Hepatocyte (in vitro differentiated cells): ENCODE measurements around the gene COL4A1. TPM values are rescaled to one million over a fixed set of nuclear protein-coding genes. Genes with fewer than 3 reads are reported as not detected.

Experiments
- DNase-seq: peaks from one replicate; pipeline ENCODE4 v3.0.0-alpha.2; 2016; ENCODE audit warnings: low spot score
- H2AFZ ChIP-seq: fragments of 200-600 bp; sonication (generic); 2 replicates; pipeline ENCODE4 v1.6.0; 2016; ENCODE audit warnings: antibody characterized with exemption, mild to moderate bottlenecking
- H3K27ac ChIP-seq: fragments of 200-600 bp; sonication (generic); 2 replicates; pipeline ENCODE4 v1.5.1; 2016; ENCODE audit warnings: mild to moderate bottlenecking
- H3K27me3 ChIP-seq: fragments of 200-600 bp; sonication (generic); 2 replicates; pipeline ENCODE4 v1.6.1; 2016
- H3K36me3 ChIP-seq: fragments of 200-600 bp; sonication (generic); replicated peaks from 2 replicates; pipeline ENCODE4 v1.5.1; 2016; ENCODE audit warnings: low read depth; ENCODE audit not compliant: insufficient read depth
- H3K4me1 ChIP-seq: fragments of 200-600 bp; sonication (generic); 2 replicates; pipeline ENCODE4 v1.5.1; 2016; ENCODE audit warnings: mild to moderate bottlenecking, moderate library complexity; ENCODE audit not compliant: insufficient read depth
- H3K4me2 ChIP-seq: fragments of 200-600 bp; sonication (generic); 2 replicates; pipeline ENCODE4 v1.6.0; 2016
- H3K4me3 ChIP-seq: fragments of 200-600 bp; sonication (generic); 2 replicates; pipeline ENCODE4 v1.5.1; 2016; ENCODE audit warnings: mild to moderate bottlenecking
- H3K79me2 ChIP-seq: fragments of 200-600 bp; sonication (generic); 2 replicates; pipeline ENCODE4 v1.6.0; 2017; ENCODE audit warnings: mild to moderate bottlenecking
- H3K9me2 ChIP-seq: fragments of 200-600 bp; sonication (generic); replicated peaks from 2 replicates; pipeline ENCODE4 v1.6.0; 2017; ENCODE audit warnings: mild to moderate bottlenecking; ENCODE audit not compliant: insufficient read depth
- H3K9me3 ChIP-seq: fragments of 200-600 bp; sonication (generic); 2 replicates; pipeline ENCODE4 v1.5.1; 2016; ENCODE audit warnings: low read depth, mild to moderate bottlenecking
- H4K20me1 ChIP-seq: fragments of 200-600 bp; sonication (generic); 2 replicates; pipeline ENCODE4 v1.6.0; 2016; ENCODE audit warnings: mild to moderate bottlenecking; ENCODE audit not compliant: insufficient read depth, poor library complexity, severe bottlenecking
- EZH2 ChIP-seq: fragments of 200-600 bp; sonication (generic); IDR thresholded peaks from 2 replicates; pipeline ENCODE4 v1.6.1; 2016; ENCODE audit warnings: antibody characterized with exemption, mild to moderate bottlenecking, borderline replicate concordance
- EZH2phosphoT487 ChIP-seq: fragments of 200-600 bp; sonication (generic); IDR thresholded peaks from one replicate; pipeline ENCODE4 v1.6.1; 2018; ENCODE audit warnings: antibody characterized with exemption, mild to moderate bottlenecking, low read depth, moderate library complexity; ENCODE audit not compliant: unreplicated experiment, severe bottlenecking
- WGBS: methylation state at CpG from one replicate; pipeline ENCODE4 v1.1.6; 2016; ENCODE audit warnings: low lambda C conversion rate; ENCODE audit errors: missing lambda C conversion rate; 5-methylcytosine and 5-hydroxymethylcytosine counted together
- polyA plus RNA-seq: library from polyadenylated mRNA; unstranded; fragments of >200 nt; fragmentation: Nextera tagmentation; extraction: Ambion mirVana; gene quantifications from 2 replicates; pipeline ENCODE4 v1.2.1, GENCODE V29; 2016
- total RNA-seq: library from RNA; depleted of rRNA; stranded (reverse); fragments of >200 nt; gene quantifications from 2 replicates; pipeline ENCODE4 v1.2.3, GENCODE V29; 2014
- TF ChIP-seq, protein P1 (sequence below): fragments of 200-600 bp; sonication (generic); IDR thresholded peaks from 2 replicates; pipeline ENCODE4 v1.5.1; 2016; ENCODE audit warnings: antibody characterized with exemption, mild to moderate bottlenecking; ENCODE audit not compliant: poor library complexity

COL4A1 gene
- total and polyA plus RNA-seq, 2 experiments from 2014 or later, result 138 to 269 TPM

GRCh38 chr13:110248449-110249143, 58.4 kb downstream of the COL4A1 start:
- TF ChIP-seq, protein P1, sequence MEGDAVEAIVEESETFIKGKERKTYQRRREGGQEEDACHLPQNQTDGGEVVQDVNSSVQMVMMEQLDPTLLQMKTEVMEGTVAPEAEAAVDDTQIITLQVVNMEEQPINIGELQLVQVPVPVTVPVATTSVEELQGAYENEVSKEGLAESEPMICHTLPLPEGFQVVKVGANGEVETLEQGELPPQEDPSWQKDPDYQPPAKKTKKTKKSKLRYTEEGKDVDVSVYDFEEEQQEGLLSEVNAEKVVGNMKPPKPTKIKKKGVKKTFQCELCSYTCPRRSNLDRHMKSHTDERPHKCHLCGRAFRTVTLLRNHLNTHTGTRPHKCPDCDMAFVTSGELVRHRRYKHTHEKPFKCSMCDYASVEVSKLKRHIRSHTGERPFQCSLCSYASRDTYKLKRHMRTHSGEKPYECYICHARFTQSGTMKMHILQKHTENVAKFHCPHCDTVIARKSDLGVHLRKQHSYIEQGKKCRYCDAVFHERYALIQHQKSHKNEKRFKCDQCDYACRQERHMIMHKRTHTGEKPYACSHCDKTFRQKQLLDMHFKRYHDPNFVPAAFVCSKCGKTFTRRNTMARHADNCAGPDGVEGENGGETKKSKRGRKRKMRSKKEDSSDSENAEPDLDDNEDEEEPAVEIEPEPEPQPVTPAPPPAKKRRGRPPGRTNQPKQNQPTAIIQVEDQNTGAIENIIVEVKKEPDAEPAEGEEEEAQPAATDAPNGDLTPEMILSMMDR, result no peak
- TF ChIP-seq EZH2 (no peak), EZH2phosphoT487 (no peak)
- Histone ChIP-seq H3K36me3 (no peaks in the 10 kb centered on the region), H3K9me2 (no peaks in the 10 kb centered on the region), H3K9me3 (no peaks in the 10 kb centered on the region), H4K20me1 (no peaks in the 10 kb centered on the region), H3K79me2 (peaks cover 8% of the 10 kb centered on the region), H3K4me2 (no peak overlapping the region), H3K4me1 (peaks cover 21% of the 10 kb centered on the region), H3K27me3 (no peaks in the 10 kb centered on the region), H3K4me3 (no peak overlapping the region), H3K27ac (peak overlapping the region; percentile 81), H2AFZ (no peak overlapping the region)
- 97% methylated on average over 27 of the region's 27 CpGs for WGBS
- no peak for DNase-seq

- Histone ChIP-seq H4K20me1 (no peaks in the 10 kb centered on the region), H3K4me2 (no peak overlapping the region), H2AFZ (no peak overlapping the region), H3K9me2 (no peaks in the 10 kb centered on the region), H3K9me3 (no peaks in the 10 kb centered on the region), H3K4me3 (no peak overlapping the region), H3K27ac (peak overlapping the region; percentile 60), H3K36me3 (no peaks in the 10 kb centered on the region), H3K79me2 (peaks cover 11% of the 10 kb centered on the region), H3K27me3 (no peaks in the 10 kb centered on the region), H3K4me1 (peaks cover 21% of the 10 kb centered on the region)
- DNase-seq, result no peak
- no peak for TF ChIP-seq EZH2
- TF ChIP-seq, protein P1, result no peak
- no peak for TF ChIP-seq EZH2phosphoT487
- WGBS, result 68% methylated on average over 5 of the region's 5 CpGs
Measured at GRCh38 chr13:110246530-110246929, 60.4 kb downstream of the COL4A1 start.

- Histone ChIP-seq H3K4me3 (no peak overlapping the region), H2AFZ (no peak overlapping the region), H3K27me3 (no peaks in the 10 kb centered on the region), H3K9me2 (no peaks in the 10 kb centered on the region), H3K4me2 (no peak overlapping the region), H3K4me1 (peaks cover 21% of the 10 kb centered on the region), H3K27ac (no peak overlapping the region), H3K9me3 (no peaks in the 10 kb centered on the region), H3K79me2 (peaks cover 11% of the 10 kb centered on the region), H4K20me1 (no peaks in the 10 kb centered on the region), H3K36me3 (no peaks in the 10 kb centered on the region)
- no peak for DNase-seq
- 55% methylated on average over 7 of the region's 7 CpGs for WGBS
- TF ChIP-seq EZH2, result no peak
- TF ChIP-seq EZH2phosphoT487, result no peak
- TF ChIP-seq, protein P1, result no peak
Measured at GRCh38 chr13:110245416-110245899, 61.5 kb downstream of the COL4A1 start.
